Central memory CD4-positive, alpha-beta T cell (primary cell): ENCODE results near the gene GTF2H4.
"Not testable (repeated sequence)": the region's sequence is repeated elsewhere in the genome, so short reads cannot be mapped to it uniquely, and the experiment has no call there.

Source experiments
- DNase-seq: peaks from one replicate; pipeline ENCODE4 v3.0.0; 2022
- total RNA-seq, 3 experiments: gene quantifications; one replicate each; lab custom pipeline; 2026; lab: John Stamatoyannopoulos, UW

GTF2H4 gene
- total RNA-seq, result 0 to 0.21 (median 0.16) reads per million in 3 experiments

DNA sequence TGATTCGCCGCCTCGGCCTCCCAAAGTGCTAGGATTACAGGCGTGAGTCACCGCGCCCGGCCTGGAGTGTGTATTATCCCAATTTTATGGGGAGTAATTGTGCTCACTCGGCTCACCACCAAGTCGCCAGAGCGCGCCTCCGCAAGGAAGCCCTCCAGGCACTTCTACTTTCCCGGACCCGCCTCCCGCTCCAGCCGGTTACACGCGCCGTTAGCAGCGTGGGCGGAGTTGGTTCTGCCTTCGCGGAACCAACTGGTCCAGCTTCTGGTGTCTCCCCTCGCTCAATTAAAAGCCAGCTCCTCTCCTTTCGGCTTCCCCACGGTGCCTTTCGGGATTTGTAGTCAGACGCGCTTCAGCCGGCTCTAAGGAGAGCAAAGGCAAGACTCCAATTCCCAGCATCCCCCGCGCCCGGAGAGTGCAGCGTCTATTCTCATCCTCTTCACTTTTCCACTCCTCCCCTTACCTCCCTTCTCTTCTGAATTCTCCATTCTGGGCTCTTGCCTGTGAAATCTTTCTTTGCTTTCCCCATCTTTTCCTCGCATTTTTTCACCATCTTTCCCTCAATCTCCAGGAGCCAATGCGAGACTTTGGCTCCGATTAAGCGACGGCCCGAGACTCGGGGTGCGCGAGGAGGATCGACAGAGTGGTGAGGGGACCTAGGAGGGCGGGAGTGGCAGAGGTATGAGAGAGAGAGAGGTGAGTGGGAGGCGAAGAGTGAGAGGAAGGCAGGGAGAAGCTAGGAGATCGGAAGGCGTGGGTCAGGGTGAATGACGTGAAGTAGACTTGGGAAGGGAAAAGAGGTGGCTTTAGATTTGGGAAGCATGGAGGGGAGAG lies at the start of gene GTF2H4:
GTF2H4 (plus strand) TSS at position 450 of the 834 bp plus-strand sequence.
- DNase-seq, result peak; percentile 91

DNA sequence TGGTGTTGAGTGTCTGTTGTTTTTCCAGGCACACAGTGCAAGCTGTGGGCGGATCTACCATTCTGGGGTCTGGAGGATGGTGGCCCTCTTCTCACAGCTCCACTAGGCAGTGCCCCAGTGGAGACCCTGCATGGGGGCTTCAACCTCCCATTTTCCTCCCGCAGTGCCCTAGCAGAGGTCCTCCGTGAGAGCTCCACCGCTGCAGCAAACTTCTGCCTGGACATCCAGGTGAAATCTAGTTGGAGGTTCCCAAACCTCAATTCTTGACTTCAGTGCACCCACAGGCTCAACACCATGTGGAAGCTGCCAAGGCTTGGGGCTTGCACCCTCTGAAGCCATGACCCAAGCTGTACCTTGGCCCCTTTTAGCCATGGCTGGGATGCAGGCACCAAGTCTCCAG lies 48.3 kb upstream of the GTF2H4 start:
- not testable (repeated sequence) for DNase-seq

- no peak for DNase-seq
Observed at GRCh38 chr6:30861257-30862048, 46.6 kb upstream of the GTF2H4 start.

- DNase-seq, result no peak
Observed at GRCh38 chr6:30862156-30862875, 45.7 kb upstream of the GTF2H4 start.

DNA sequence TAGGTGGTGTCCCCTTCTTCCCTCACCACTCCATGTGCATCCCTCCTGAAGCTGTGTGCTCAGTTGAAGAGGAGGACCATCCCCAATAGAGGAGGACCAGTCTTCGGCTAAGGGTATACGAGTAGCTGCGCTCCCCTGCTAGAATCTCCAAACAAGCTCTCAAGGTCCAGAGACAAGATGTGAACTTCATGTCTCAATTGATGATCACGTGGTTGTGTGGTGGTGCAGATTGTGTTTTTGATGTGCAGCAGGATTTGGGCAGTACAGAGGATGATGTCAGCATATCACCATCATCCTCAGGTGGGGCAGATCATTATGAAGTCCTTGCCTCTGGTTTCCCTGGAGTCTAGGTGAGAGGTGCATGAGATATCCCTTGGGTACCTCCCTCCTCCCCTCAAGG lies 43.7 kb upstream of the GTF2H4 start:
- no peak for DNase-seq

DNA sequence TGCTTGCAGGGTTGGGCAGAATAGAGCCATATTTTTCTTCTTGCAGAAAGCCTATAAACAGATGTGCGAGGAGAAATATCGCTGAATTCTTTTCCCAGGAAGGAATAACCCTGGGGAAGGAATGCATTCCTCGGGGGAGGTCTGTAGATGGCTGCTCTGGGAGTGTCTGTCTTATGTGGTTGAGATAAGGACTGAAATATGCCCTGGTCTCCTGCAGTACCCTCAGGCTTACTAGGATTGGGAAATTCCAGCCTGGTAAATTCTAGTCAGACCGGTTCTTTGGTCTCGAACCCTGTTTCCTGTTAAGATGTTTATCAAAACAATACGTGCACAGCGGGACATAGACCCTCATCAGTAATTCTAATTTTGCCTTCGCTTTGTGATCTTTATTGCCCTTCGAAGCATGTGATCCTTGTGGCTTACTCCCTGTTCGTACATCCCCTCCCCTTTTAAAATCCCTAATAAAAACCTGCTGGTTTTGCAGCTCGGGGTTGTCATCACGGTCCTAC lies 38.7 kb upstream of the GTF2H4 start:
- not testable (repeated sequence) for DNase-seq

DNA sequence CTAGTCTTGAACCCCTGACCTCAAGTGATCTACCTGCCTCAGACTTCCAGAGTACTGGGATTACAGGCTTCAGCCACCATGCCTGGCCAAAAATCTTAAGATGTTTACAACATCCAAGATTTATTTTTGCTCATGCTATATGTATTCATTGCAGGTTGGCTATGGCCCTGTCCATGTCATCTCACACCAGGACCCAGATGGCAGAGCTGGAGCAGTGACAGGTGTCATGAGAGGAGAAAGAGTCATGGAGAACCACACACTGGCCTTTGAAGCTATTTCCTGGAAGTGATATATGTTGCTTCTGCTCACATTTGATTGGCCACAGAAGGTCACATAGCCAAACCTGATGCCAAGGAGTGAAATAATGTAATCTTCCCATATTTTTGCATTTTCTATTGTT lies 37.5 kb upstream of the GTF2H4 start:
- no peak for DNase-seq

DNA sequence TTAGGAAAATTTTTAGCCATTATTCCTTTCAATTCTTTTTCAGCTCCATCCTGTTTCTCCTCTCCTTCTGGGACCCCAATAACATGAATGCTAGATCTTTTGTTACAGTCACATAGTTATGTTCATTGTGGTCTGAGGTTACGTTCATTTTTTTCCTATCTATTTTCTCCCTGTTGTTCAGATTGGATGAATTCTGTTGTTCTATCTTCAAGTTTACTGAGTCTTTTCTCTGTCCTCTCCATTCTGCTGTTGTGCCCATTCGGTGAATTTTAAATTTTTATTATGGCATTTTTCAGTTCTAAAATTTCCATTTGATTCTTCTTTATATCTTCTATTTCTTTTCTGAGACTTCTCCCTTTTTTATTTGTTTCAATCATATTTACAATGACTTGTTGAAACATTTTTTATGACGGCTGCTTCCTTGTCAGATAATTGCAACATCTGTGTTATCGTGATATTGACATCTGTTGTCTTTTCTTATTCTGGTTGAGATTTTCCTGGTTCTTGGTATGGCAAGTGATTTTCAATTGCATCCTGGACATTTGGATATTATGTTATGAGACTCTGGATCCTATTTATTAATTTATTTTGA lies 36.3 kb upstream of the GTF2H4 start:
- no peak for DNase-seq

GRCh38 chr6:30873137-30873640 lies 34.8 kb upstream of the GTF2H4 start:
- DNase-seq, result no peak

DNA sequence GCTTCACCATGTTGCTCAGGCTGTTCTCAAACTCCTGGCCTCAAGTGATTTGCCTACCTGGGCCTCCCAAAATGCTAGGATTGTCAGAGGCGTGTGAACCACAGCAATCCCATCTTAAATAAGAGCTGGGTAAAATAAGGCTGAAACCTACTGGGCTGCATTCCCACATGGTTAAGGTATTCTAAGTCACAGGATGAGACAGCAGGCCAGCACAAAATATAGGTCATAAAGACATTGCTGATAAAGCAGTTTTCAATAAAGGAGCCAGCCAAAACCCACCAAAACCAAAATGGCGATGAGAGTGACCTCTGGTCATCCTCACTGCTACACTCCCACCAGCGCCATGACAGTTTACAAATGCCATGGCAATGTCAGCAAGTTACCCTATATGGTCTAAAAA lies 34.2 kb upstream of the GTF2H4 start:
- DNase-seq, result not testable (repeated sequence)

DNA sequence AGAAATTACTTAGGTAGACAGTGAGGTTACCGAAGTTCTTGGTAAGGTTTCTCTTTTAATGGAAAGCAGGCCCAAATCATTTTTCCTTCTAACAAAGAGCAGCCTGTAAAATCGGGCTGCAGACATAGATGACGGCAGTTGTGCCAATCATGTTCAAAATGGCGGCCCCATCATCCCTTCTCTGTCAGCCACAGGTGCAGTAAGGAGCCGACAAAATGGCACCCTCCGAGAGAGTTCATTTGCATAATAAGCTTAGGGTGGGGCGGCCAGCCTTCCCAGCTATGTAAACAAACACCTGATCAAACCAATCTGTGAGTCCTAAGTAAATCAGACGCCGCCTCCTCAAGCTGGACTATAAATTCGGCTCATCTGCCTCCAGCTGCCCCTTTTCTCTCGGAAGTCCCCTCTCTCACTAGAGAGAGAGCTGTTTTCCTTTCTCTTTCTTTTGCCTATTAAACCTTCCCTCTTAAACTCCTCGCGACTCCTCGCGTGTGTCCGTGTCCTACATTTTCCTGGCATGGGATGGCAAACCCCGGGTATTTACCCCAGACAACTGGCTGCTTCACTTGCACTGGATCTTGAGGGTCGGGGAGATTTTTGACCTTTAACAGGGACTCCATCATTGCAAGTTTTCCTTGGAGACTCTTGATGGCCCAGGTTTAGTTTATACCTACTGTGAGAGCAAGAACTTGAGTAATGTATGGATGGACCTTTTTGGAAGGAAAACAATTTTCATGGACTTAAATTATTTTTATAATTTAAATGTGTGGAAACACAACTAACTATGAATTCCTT lies 32.6 kb upstream of the GTF2H4 start:
- DNase-seq, result no peak

GRCh38 chr6:30876039-30876730 lies 31.8 kb upstream of the GTF2H4 start:
- DNase-seq, result no peak

GRCh38 chr6:30877419-30878262 lies 30.4 kb upstream of the GTF2H4 start:
- DNase-seq, result peak; percentile 64

- no peak for DNase-seq
Observed at GRCh38 chr6:30879684-30880427, 28.2 kb upstream of the GTF2H4 start.

GRCh38 chr6:30880698-30881252 lies 27.2 kb upstream of the GTF2H4 start:
- DNase-seq, result no peak

- no peak for DNase-seq
Observed at GRCh38 chr6:30881392-30882203, 26.4 kb upstream of the GTF2H4 start.

DNA sequence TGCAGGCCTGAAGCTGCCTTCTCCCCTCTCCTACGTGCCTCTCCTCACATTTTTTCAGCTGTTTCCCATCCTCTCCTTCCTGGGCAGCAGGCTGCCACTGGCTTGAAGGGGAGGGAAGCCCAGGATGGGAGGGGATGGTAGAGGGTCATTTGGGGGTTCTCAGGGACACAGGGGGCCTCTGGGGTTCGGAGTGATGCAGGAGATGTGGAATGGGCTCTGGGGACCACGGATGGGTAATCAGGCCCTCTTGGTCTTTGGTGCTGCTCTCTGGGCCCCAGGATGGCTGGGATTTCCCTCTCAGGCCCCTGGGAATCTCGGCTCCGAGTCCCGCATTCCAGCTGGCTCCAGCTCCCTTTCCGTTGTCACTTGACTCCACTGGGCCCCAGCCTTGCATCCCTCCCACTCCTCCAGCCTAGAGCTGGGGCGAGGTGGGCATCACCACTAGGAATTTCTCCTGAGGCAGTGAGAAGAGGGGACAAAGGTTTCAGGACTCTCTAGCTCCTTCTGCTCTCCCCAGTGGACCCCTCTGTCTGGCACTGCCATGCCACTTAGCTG lies 25.7 kb upstream of the GTF2H4 start:
- no peak for DNase-seq
